ENCODE measurements around the gene ABCA9. TPM values are rescaled to one million over a fixed set of nuclear protein-coding genes. Genes with fewer than 3 reads are reported as not detected.

The ABCA9 gene
- total and polyA plus RNA-seq, 7 experiments from 2014 or later: 0.05 to 0.34 (median 0.29) TPM; not detected in 2

DNA sequence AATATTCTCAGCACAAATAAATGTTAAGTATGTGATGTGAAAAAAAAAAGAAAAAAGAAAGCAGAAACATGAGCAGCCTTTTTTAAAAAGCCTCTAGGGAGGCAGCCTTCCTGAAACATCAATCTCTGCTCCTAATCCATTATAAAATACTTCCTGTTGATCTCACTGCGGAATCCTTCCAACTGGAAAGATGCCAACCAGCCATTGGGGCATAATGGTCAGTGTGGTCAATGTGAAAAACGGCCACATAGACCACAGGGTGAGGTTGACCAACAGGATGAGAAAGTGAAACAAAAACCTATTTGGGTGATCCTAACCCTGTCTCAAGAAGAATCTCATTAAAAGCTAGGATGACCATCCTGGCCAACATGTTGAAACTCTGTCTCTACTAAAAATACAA, 79.4 kb downstream of the ABCA9 start:
- Mint-ChIP-seq H3K4me3 (no peak overlapping the region), H3K27me3 (peaks cover 0 to 20% (median 7%) of the 10 kb centered on the region in 5 donors), H3K27ac (no peak overlapping the region), H3K36me3 (peaks cover 0 to 3% (median 0%) of the 10 kb centered on the region in 5 donors), H3K9me3 (peaks cover 0 to 10% (median 0%) of the 10 kb centered on the region in 11 donors), H3K4me1 (peaks cover 0 to 4% (median 0%) of the 10 kb centered on the region in 7 donors)
- intact Hi-C loops (cut with micrococcal nuclease): no loop called here
- Histone ChIP-seq H3K4me3 (ENCODE audit: low read length) (no peak overlapping the region), H3K9me3 (ENCODE audit: control insufficient read depth in 2 of 3, low read length in 3 of 3) (no peaks in the 10 kb centered on the region), H3K27me3 (ENCODE audit: control insufficient read depth in 2 of 2, insufficient read depth in 2 of 2, low read length in 2 of 2) (no peaks in the 10 kb centered on the region), H3K36me3 (ENCODE audit: control insufficient read depth in 2 of 3, insufficient read depth in 3 of 3, low read length in 3 of 3) (no peaks in the 10 kb centered on the region), H3K4me1 (ENCODE audit: control insufficient read depth in 2 of 2, insufficient read depth in 2 of 2, low read length in 2 of 2) (no peaks in the 10 kb centered on the region), H3K27ac (ENCODE audit: low read depth, low read length) (no peak overlapping the region)
- no peak for DNase-seq
- ChIA-PET CTCF (no interaction called here), POLR2A (no interaction called here)
- ATAC-seq: no peak

DNA sequence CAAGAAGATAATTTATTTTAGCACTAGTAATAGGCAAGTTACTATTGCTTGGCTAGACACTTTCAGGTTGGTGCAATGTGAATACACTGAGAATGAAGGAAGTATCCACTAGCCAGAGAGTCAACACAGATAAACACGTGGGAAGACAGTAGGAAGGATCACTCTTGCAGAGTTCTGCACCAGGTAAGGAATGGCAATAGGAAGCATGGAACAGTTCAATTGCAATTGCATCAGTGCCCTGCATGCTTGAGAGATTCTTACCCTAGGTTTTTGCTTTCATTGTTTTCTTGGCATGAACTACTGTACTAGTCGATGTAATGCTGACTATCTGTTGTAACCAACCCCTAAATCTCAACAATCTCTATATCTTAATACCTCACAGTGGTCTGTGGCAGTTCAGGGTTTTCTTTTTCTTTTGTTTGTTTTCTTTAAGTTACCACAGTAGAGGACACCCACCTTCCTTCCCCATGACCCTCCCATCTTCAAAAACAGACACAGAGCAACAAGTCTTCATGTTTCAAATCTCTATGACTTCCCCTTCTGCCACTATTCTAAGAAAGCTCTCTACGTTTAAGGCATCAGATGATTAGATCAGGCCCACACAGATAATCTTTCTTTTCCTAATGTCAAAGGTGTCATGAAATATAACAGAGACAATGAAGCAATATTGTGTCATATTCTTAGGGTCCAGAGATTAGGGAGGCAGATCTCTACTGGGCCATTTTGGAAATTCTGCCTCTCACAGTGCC, 87.5 kb downstream of the ABCA9 start:
- Mint-ChIP-seq H3K4me1 (peaks cover 0 to 2% (median 0%) of the 10 kb centered on the region in 7 donors), H3K36me3 (peaks cover 0 to 3% (median 0%) of the 10 kb centered on the region in 5 donors), H3K4me3 (no peak overlapping the region), H3K27ac (no peak overlapping the region), H3K9me3 (peaks cover 0 to 6% (median 2%) of the 10 kb centered on the region in 11 donors), H3K27me3 (peaks cover 0 to 24% (median 11%) of the 10 kb centered on the region in 5 donors)
- ATAC-seq: no peak
- H3K9me3 ChIP-seq (ENCODE audit: control insufficient read depth in 2 of 3, low read length in 3 of 3): no peaks in the 10 kb centered on the region
- H3K36me3 ChIP-seq (ENCODE audit: control insufficient read depth in 2 of 3, insufficient read depth in 3 of 3, low read length in 3 of 3): no peaks in the 10 kb centered on the region
- peaks cover 0 to 3% of the 10 kb centered on the region in 2 donors for H3K27me3 ChIP-seq (ENCODE audit: control insufficient read depth in 2 of 2, insufficient read depth in 2 of 2, low read length in 2 of 2)
- CTCF ChIA-PET: no interaction called here
- DNase-seq: no peak
- no peak overlapping the region for H3K4me3 ChIP-seq (ENCODE audit: low read length)
- no peaks in the 10 kb centered on the region for H3K4me1 ChIP-seq (ENCODE audit: control insufficient read depth in 2 of 2, insufficient read depth in 2 of 2, low read length in 2 of 2)
- intact Hi-C loops (cut with micrococcal nuclease): loop anchor here in 1 of 2 donors (5.0 kb wide), 1 partner anchor 196 kb away; no protein-coding TSS in a partner anchor
- no peak overlapping the region for H3K27ac ChIP-seq (ENCODE audit: low read depth, low read length)
- POLR2A ChIA-PET: no interaction called here

DNA sequence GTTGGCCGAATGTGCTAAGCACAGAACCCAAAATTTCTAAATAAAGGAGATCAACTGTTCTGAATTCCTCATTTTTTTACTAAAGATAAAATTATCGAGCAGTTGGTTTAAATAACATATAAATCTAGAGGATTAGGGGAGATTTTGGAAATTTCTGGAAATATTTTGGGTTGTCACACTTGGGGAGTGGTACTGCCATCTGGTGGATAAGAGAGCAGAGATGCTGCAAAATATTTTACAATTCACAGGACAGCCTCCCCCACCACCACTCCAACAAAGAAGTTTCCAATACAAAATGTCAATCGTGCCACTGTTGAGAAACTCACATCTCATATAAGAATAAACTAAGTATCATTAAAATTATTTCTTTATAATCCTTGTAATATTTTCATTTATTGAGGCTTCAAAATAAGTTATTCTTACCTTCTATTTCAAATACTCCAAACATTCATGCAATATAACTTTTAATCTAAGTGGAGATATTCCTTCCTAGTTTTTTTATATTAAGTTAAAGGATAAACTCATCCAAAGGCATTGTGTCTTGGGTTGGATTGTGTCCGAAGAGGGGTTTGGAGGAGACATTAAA, 88.5 kb downstream of the ABCA9 start:
- H3K36me3 Mint-ChIP-seq: peaks cover 0 to 3% (median 0%) of the 10 kb centered on the region in 5 donors
- no peak for ATAC-seq
- no peak overlapping the region for H3K4me3 Mint-ChIP-seq
- H3K4me1 Mint-ChIP-seq: peaks cover 0 to 2% (median 0%) of the 10 kb centered on the region in 7 donors
- Histone ChIP-seq H3K4me3 (ENCODE audit: low read length) (no peak overlapping the region), H3K9me3 (ENCODE audit: control insufficient read depth in 2 of 3, low read length in 3 of 3) (no peaks in the 10 kb centered on the region), H3K4me1 (ENCODE audit: control insufficient read depth in 2 of 2, insufficient read depth in 2 of 2, low read length in 2 of 2) (no peaks in the 10 kb centered on the region), H3K27me3 (ENCODE audit: control insufficient read depth in 2 of 2, insufficient read depth in 2 of 2, low read length in 2 of 2) (peaks cover 0 to 3% of the 10 kb centered on the region in 2 donors), H3K27ac (ENCODE audit: low read depth, low read length) (no peak overlapping the region), H3K36me3 (ENCODE audit: control insufficient read depth in 2 of 3, insufficient read depth in 3 of 3, low read length in 3 of 3) (no peaks in the 10 kb centered on the region)
- H3K27me3 Mint-ChIP-seq: peaks cover 0 to 21% (median 13%) of the 10 kb centered on the region in 5 donors
- CTCF ChIA-PET: interaction anchor here (0.6 kb wide), 1 partner anchor 174 kb away, joined by 3 read pairs; no protein-coding TSS in a partner anchor
- no peak for DNase-seq
- POLR2A ChIA-PET: no interaction called here
- no peak overlapping the region for H3K27ac Mint-ChIP-seq
- peaks cover 0 to 6% (median 2%) of the 10 kb centered on the region in 11 donors for H3K9me3 Mint-ChIP-seq
- intact Hi-C loops (cut with micrococcal nuclease): loop anchor here in 1 of 2 donors (5.0 kb wide), 1 partner anchor 195 kb away; no protein-coding TSS in a partner anchor

DNA sequence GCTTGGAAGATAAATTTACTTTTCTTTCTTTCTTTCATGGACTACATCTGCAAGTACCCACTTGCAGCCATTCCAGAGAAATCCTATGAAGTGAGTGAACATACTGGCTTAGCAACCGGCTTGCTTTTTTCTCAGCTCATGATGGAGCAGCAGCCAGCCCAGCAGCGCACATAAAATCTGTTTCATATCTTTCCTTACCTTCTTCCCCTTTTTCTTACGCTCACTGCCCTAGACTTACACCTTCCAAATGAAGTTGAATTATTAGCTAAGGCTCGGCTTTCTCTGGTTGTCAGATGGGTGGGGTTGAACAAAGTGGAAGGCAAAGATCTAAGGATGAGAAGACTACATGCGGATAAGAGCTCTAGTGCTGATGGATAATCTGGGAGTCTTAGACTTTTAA, 91.6 kb downstream of the ABCA9 start:
- ChIA-PET POLR2A (no interaction called here), CTCF (no interaction called here)
- peaks cover 0 to 5% (median 0%) of the 10 kb centered on the region in 11 donors for H3K9me3 Mint-ChIP-seq
- peaks cover 0 to 2% (median 0%) of the 10 kb centered on the region in 7 donors for H3K4me1 Mint-ChIP-seq
- H3K27me3 Mint-ChIP-seq: peaks cover 0 to 12% (median 6%) of the 10 kb centered on the region in 5 donors
- H3K9me3 ChIP-seq (ENCODE audit: control insufficient read depth in 2 of 3, low read length in 3 of 3): no peaks in the 10 kb centered on the region
- DNase-seq (no peak), ATAC-seq (no peak)
- H3K27ac Mint-ChIP-seq: no peak overlapping the region
- H3K36me3 Mint-ChIP-seq: no peaks in the 10 kb centered on the region
- H3K4me3 ChIP-seq (ENCODE audit: low read length): no peak overlapping the region
- no peaks in the 10 kb centered on the region for H3K27me3 ChIP-seq (ENCODE audit: control insufficient read depth in 2 of 2, insufficient read depth in 2 of 2, low read length in 2 of 2)
- no peak overlapping the region for H3K27ac ChIP-seq (ENCODE audit: low read depth, low read length)
- intact Hi-C loops (cut with micrococcal nuclease): no loop called here
- no peaks in the 10 kb centered on the region for H3K36me3 ChIP-seq (ENCODE audit: control insufficient read depth in 2 of 3, insufficient read depth in 3 of 3, low read length in 3 of 3)
- no peak overlapping the region for H3K4me3 Mint-ChIP-seq
- no peaks in the 10 kb centered on the region for H3K4me1 ChIP-seq (ENCODE audit: control insufficient read depth in 2 of 2, insufficient read depth in 2 of 2, low read length in 2 of 2)

GRCh38 chr17:68963958-68964357, 96.8 kb downstream of the ABCA9 start:
- ChIA-PET CTCF (no interaction called here), POLR2A (no interaction called here)
- Histone ChIP-seq H3K27me3 (ENCODE audit: control insufficient read depth in 2 of 2, insufficient read depth in 2 of 2, low read length in 2 of 2) (no peaks in the 10 kb centered on the region), H3K9me3 (ENCODE audit: control insufficient read depth in 2 of 3, low read length in 3 of 3) (no peaks in the 10 kb centered on the region), H3K36me3 (ENCODE audit: control insufficient read depth in 2 of 3, insufficient read depth in 3 of 3, low read length in 3 of 3) (no peaks in the 10 kb centered on the region), H3K4me3 (ENCODE audit: low read length) (no peak overlapping the region), H3K27ac (ENCODE audit: low read depth, low read length) (no peak overlapping the region), H3K4me1 (ENCODE audit: control insufficient read depth in 2 of 2, insufficient read depth in 2 of 2, low read length in 2 of 2) (no peaks in the 10 kb centered on the region)
- intact Hi-C loops (cut with micrococcal nuclease): no loop called here
- Mint-ChIP-seq H3K36me3 (no peaks in the 10 kb centered on the region), H3K9me3 (peaks cover 0 to 8% (median 2%) of the 10 kb centered on the region in 11 donors), H3K4me1 (no peaks in the 10 kb centered on the region), H3K27ac (no peak overlapping the region), H3K27me3 (peaks cover 0 to 21% (median 6%) of the 10 kb centered on the region in 5 donors), H3K4me3 (no peak overlapping the region)
- ATAC-seq: no peak
- DNase-seq: no peak

- intact Hi-C loops (cut with micrococcal nuclease): no loop called here
- CTCF ChIA-PET: no interaction called here
These were observed 99.4 kb downstream of the ABCA9 start for GRCh38 chr17:68961214-68961882.

More at GRCh38 chr17:68961214-68961882, 99.4 kb downstream of the ABCA9 start:
- Histone ChIP-seq H3K4me1 (ENCODE audit: control insufficient read depth in 2 of 2, insufficient read depth in 2 of 2, low read length in 2 of 2) (no peaks in the 10 kb centered on the region), H3K27me3 (ENCODE audit: control insufficient read depth in 2 of 2, insufficient read depth in 2 of 2, low read length in 2 of 2) (no peaks in the 10 kb centered on the region), H3K4me3 (ENCODE audit: low read length) (no peak overlapping the region), H3K27ac (ENCODE audit: low read depth, low read length) (no peak overlapping the region), H3K36me3 (ENCODE audit: control insufficient read depth in 2 of 3, insufficient read depth in 3 of 3, low read length in 3 of 3) (no peaks in the 10 kb centered on the region), H3K9me3 (ENCODE audit: control insufficient read depth in 2 of 3, low read length in 3 of 3) (no peaks in the 10 kb centered on the region)
- ATAC-seq: no peak
- Mint-ChIP-seq H3K9me3 (peaks cover 0 to 8% (median 2%) of the 10 kb centered on the region in 11 donors), H3K36me3 (no peaks in the 10 kb centered on the region), H3K4me3 (no peak overlapping the region), H3K27ac (no peak overlapping the region), H3K27me3 (peaks cover 0 to 16% (median 0%) of the 10 kb centered on the region in 5 donors), H3K4me1 (no peaks in the 10 kb centered on the region)
- POLR2A ChIA-PET: no interaction called here
- DNase-seq: no peak
